CD4-positive, alpha-beta T cell treated with Interleukin-10 for 1 hour (primary cell): Measurements from ENCODE around the gene CCDC121.
"Not testable (repeated sequence)": the region's sequence is repeated elsewhere in the genome, so short reads cannot be mapped to it uniquely, and the experiment has no call there.

Experiments used
- DNase-seq: peaks from one replicate; pipeline ENCODE4 v3.0.0-alpha.2; 2020

Gene CCDC121

GRCh38 chr2:27634291-27634690, 5.5 kb upstream of the CCDC121 start:
- DNase-seq, result no peak

DNA sequence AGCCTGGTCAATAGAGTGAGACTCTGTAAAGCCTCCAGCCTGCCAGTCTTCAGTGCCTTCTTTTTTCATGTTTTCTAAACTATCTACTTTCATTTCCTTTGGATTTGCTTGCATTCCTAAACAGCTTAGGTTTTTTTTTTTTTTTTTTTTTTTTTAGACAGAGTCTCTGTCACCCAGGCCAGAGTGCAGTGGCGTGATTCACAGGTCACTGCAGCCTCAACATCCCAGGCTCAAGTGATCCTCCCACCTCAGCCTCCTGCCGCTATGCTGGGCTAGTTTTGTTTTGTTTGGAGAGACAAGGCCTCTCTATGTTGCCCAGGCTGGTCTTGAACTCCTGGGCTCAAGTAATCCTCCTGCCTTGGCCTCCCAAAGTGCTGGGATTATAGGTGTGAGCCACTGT, 1.4 kb upstream of the CCDC121 start:
- DNase-seq, result not testable (repeated sequence)

DNA sequence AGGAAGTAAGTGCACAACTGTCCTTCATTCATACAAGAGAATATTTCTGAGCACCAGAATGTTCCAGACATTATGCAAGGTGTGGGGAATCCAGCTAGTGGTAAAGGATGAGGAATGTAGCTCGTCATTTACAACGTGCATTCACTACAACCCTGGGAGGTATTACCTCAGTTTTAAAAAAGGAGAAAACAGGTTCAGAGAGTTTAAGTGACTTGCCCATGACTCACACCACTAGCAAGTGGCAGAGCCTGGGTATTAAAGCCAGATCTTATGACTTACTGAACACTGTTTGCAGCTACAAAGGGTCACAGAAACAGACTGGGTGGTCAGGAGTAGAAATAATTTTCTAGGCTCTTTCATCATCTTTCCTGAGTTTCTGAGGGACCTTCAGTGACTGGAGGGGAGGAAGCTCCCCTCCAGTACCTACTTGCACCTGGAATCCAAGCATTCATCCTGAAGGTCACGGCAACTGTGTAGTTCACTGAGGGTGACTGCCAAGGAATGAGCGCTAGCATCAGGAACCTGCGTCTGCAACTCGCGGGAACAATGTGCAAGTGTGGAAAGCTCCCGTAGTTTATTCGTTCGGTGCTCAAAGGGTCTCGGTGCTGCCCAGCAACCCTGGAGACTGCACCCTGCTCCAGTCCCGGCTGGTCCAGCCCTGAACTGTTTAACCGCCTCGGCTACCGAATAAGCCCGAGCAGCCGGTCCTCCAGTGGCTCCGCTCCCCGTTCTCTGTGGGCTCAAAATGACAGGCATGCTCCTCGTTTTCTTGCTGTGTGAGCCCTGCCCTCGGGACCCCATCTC, 647 bp downstream of the CCDC121 start:
- no peak for DNase-seq

GRCh38 chr2:27626921-27627320, 1.9 kb downstream of the CCDC121 start:
- DNase-seq, result not testable (repeated sequence)

DNA sequence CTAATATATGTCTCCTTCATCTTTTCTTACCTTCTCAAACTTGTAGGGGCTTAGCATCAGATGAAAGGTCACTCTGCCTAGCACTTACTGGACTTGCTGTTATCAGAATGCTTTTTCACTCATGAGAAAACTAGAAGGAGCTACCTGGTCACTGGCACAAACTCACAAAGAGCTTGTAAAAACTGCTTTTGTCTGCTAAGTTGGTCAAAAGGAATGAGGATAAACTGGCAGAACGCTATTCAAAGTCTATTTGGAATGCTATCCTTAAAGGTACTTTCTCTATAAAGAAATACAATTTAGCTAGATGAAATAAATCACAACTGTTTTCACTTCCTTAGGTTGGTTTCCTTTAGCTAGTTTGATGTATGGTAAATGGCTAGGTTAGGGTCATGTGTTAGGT, 2.5 kb downstream of the CCDC121 start:
- DNase-seq, result not testable (repeated sequence)

- DNase-seq, result no peak
Observed at GRCh38 chr2:27624943-27625342, 3.9 kb downstream of the CCDC121 start.

- no peak for DNase-seq
Observed at GRCh38 chr2:27622921-27623384, 5.9 kb downstream of the CCDC121 start.

DNA sequence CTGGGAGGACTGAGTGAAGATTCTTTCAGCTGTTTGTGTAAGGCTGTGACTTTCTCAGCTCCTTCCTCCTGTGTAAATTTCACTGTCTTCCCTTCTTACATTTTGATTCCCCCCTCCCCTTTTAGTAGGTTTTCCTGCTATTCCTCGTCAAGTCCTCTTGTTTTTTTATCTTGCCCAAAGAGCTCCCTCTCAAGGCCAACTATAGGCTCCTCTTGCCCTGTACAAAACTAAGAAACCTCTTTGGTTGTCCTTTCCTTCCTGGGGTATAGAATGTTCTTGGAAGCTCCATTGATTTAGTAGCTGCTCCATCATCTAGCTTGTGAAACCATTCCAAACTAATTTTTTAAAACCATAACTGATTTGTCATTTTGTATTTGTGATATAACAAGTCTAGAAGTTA, 7.3 kb downstream of the CCDC121 start:
- no peak for DNase-seq

DNA sequence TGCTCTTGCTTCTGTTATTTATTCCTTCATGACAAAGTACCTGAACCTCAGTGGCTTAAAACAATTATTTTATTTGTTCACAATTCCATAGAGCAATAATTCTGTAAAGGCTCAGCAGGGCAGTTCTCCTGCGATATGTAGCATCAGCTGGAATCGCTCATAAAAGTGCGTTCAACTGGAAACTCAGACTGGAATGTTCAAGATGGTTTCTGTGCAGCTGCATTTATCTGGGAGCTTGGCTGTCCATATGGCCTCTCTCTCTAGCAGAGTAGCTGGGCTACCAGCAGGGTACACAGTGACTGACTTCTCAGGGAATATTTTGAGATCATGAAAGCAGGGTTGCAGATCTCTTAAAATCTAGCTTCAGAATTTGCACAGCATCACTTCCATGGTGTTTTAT, 13.5 kb downstream of the CCDC121 start:
- DNase-seq, result no peak

DNA sequence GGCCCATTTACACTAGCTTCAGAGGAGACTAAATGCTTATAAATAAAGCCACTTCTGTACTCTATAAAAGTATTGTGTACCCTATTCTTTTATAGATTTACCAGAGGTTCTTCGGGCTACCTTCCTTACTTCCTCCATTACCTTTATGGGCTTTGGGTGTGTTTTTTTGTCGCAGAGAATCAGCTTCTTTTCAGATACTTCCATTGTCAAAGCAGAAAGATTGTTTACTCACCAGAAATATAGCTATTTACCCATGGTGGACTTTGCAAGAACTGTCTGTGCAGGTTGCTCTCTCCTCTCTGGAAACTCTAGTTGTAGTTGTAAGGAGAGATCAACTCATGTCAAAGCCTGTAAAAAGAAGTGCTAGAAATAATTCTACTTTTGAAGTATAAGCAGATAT, 14.8 kb downstream of the CCDC121 start:
- no peak for DNase-seq

DNA sequence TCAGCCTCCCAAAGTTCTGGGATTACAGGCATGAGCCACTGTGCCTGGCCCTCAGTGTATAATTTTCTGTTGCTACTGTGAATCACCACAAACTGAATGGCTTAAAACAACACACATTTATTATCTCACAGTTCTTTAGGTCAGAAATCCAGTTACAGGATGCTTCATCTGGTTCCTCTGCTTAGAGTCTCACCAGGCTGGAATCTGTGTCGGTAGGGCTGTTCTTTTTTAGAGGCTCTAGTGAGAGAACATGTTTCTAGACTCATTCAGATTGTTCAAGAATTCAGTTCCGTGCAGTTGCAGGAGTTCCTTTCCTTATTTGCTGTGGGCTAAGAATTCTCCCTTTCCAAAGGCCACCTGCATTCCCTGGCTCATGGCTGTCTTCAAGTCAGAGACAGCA, 22.2 kb downstream of the CCDC121 start:
- no peak for DNase-seq

- DNase-seq, result no peak
Observed at GRCh38 chr2:27596627-27597026, 32.2 kb downstream of the CCDC121 start.

GRCh38 chr2:27595412-27595811, 33.4 kb downstream of the CCDC121 start:
- not testable (repeated sequence) for DNase-seq

DNA sequence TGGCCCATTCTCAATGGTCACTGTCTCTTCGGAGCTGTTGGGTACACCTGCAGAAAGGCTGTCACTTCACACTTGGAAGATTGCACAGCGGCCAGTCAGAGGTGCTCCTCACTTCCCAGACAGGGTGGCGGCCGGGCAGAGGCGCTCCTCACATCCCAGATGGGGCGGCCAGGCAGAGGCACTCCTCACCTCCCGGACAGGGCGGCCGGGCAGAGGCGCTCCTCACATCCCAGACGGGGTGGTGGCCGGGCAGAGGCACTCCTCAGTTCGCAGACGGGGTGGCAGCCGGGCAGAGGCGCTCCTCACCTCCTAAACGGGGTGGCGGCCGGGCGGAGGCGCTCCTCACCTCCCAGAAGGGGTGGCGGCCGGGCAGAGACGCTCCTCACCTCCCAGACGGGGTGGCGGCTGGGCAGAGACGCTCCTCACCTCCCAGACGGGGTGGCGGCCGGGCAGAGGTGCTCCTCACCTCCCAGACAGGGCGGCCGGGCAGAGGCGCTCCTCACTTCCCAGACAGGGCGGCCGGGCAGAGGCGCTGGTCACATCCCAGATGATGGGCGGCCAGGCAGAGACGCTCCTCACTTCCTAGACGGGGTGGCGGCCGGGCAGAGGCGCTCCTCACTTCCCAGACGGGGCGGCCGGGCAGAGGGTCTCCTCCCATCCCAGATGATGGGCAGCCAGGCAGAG, 34.6 kb downstream of the CCDC121 start:
- DNase-seq, result not testable (repeated sequence)

DNA sequence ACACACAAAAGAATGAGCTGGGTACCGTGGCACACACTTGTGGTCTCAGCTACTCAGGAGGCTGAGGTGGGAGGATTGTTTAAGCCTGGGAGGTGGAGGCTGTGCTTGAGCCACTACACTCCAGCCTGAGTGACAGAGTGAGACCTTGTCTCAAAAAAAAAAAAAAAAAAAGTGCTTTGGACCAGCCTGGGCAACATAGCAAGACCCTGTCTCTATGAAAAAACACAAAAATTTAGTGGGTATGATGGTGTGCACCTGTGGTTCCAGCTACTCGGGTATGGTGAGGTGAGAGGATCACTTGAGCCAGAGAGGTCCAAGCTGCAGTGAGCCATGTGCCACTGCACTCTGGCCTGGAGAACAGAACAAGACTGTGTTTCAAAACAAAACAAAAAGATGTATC, 35.6 kb downstream of the CCDC121 start:
- DNase-seq, result no peak

DNA sequence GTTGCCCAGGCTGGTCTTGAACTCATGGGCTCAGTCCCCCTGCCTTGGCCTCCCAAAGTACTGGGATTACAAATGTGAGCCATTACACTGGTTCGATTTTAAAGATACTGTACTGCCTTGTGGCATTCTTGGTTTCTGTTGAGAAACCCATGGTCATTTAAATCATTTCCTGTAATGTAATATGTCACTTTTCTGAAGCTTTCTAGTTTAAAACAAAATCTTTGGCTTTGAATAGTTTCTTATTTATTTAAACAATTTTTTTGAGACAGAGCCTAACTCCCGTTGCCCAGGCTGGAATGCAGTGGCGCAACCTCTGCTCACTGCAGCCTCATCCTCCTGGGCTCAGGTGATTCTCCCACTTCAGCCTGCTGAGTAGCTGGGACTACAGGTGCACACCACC, 37.1 kb downstream of the CCDC121 start:
- no peak for DNase-seq

DNA sequence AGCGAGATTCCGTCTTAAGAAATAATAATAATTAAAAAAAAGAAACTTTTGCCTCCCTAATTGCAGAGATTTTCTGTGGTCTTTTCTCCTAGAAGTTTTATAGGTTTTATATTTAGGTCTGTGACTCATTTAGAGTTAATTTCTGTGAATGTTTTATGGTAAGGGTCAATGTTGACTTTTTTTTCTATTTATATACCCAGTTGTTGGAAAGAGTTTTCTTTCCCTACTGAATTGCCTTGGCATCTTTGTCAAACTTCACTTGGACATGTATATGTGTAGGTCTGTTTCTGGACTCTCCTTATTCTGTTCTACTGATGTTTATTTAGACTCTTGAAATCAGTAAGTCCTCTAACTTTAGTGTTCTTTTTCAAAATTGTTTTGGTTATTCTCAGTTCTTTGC, 40.5 kb downstream of the CCDC121 start:
- DNase-seq, result no peak

DNA sequence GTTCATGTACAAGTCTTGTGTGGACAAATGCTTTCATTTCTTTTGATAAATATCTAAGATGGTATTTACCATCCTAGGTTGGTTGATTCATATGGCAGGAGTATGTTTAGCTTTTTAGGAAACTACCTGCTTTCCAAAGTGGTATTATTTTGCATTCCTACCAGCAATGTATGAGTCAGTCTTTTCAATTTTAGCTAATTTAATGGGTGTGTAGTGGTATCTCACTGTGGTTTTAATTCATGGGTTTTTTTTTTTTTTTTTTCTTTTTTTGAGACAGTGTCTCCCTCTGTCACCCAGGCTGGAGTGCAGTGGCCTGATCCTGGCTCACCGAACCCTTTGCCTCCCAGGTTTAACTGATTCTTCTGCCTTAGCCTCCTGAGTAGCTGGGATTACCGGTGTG, 41.8 kb downstream of the CCDC121 start:
- no peak for DNase-seq

- no peak for DNase-seq
Observed at GRCh38 chr2:27584597-27584996, 44.2 kb downstream of the CCDC121 start.

DNA sequence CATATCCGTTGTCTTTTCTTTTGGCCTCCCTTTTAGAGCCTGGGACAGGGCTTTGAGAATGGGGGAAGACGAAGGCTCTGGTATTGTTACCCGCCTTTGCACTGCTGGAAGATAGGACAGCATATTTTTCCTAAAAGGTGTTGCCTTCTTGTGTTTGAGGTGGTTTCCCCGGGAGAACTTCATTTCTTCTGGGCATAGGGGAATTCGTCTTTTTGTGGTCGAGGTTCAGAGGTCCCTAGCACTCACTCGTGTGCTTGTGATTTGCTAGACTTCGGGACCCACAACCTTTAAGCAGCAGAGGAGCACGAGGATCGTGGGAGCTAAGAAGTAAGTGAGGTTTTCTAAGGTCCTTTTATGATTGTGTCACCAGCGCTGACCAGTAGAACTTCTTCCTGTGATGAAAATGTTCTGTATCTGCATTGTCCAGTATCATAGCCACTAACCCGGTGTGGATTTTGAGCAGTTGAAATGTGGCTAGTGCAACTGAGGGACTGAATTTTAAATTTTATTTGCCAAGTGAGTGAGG, 45.4 kb downstream of the CCDC121 start:
- no peak for DNase-seq

DNA sequence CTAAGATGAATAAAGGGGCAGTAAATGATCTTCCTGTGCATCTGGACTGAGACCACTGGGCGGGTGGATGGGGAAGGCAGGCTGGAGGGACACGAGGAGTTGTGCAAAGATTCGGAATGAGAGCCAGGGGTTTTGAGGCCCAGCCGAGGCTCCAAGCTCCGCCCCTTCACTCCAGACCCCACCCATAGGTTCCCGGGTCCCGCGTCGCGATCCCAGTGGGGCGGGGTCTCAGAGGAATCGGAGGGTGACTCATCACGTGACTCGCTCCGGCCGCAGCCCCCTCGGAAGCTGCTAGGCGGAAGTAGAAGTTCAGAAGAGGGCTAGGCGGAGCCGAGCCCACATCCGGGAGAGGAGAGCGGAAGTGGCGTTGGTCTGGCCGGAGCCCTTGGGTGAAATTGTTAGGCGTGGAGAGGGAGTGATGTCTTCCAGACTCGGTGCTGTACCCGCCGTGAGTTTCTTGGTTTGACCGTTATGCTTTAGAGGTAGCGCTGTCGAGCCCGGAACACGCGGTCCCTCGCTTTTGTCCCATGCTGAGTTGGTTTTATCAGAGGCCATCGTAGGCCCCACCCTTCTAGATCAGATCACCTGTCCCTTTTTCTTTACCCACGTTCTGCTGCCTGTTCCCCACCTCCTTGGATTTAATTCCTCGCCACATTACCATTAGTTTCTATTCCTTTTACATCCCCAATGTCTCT, 46.0 kb downstream of the CCDC121 start, which contains the start of gene ZNF512:
TSS of gene ZNF512 (plus strand) at position 348 of the 695 bp plus-strand sequence. CDS start at position 419, 71 bp downstream.
- peak; percentile 88 for DNase-seq

DNA sequence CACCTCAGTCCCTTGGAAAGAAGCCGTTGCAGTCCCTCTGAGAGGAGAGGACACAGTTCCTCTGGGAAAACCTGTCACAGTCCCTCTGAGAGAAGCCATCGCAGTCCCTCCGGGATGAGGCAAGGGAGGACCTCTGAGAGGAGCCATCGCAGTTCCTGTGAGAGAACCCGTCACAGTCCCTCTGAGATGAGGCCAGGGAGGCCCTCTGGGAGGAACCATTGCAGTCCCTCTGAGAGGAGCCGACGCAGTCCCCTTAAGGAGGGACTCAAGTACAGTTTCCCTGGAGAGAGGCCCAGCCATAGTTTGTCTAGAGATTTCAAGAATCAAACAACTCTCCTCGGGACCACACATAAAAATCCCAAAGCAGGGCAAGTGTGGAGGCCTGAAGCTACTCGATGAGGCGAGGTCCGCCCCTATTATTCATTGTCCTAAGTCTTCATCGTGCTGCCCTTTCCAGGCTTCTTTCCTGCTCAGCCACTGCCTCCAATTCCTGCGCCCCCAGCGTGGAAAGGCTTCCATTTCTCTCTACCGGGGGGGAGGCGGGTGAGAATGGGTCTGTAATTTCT, 46.6 kb downstream of the CCDC121 start:
- no peak for DNase-seq
